ENCODE measurements around the gene PGM2. TPM values are rescaled to one million over a fixed set of nuclear protein-coding genes. Genes with fewer than 3 reads are reported as not detected.

Gene PGM2
- polyA plus RNA-seq, 1 donor from 2014 or later, result 9.3 TPM

DNA sequence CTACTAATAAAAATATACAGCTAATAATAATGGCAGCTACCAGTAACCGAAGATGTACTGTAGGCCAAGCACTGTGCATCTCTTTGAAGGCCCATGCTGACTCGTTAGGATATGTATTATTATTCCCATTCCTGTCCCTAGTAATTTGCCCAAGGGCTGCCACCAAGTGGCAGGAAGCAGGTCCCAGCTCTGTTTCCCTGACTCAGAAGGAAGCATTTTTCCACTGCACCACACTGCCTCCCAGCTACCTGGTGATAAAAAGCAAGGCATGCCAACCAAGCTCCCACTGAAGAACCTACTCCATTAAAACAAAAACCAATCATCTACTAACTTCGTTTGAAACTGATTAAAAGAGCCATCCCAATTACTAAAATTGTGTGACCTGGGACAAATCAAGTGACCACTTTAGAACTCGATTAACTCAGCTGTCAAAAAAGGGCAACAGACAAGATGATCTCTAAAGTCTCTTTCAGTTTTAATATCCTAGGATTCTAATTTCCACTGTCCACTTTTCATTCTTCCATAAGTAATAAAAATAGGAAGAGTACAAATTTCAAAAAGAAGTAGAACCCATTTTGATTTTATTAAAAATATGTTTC lies 24.3 kb upstream of the PGM2 start:
- Histone ChIP-seq H3F3A (ENCODE audit: insufficient read depth, low read length, poor library complexity, severe bottlenecking) (no peaks in the 10 kb centered on the region), H3K4me2 (ENCODE audit: low read length) (no peak overlapping the region), H3K9ac (ENCODE audit: low read length) (no peak overlapping the region), H3K79me2 (replicated peaks; ENCODE audit: insufficient read depth, low read length) (no peaks in the 10 kb centered on the region), H3K9me2 (ENCODE audit: insufficient read depth, low read length) (no peaks in the 10 kb centered on the region), H3K27ac (ENCODE audit: low read length) (no peak overlapping the region), H4K20me1 (ENCODE audit: insufficient read depth) (no peaks in the 10 kb centered on the region), H3K36me3 (ENCODE audit: insufficient read depth, low read length) (no peaks in the 10 kb centered on the region), H3K4me3 (ENCODE audit: low read length) (no peak overlapping the region), H3K27me3 (ENCODE audit: insufficient read depth, low read depth, low read length) (no peaks in the 10 kb centered on the region), H3K9me3 (ENCODE audit: low read length) (no peaks in the 10 kb centered on the region), H2AFZ (ENCODE audit: low read depth, low read length) (no peak overlapping the region)
- TF ChIP-seq CTCF (IDR thresholded peaks at IDR 0.05; ENCODE audit: poor library complexity, severe bottlenecking), result peak; percentile 80
- TF ChIP-seq REST (IDR thresholded peaks at IDR 0.05; ENCODE audit: borderline replicate concordance), result peak; percentile 50
- TF ChIP-seq RAD21 (conservative IDR thresholded peaks at IDR 0.05), result peak; percentile 69
- TF ChIP-seq TAF1 (IDR thresholded peaks at IDR 0.05; ENCODE audit: low read depth), result no peak
- peak; percentile 79 for TF ChIP-seq SMC3 (conservative IDR thresholded peaks at IDR 0.05; ENCODE audit: poor library complexity)

DNA sequence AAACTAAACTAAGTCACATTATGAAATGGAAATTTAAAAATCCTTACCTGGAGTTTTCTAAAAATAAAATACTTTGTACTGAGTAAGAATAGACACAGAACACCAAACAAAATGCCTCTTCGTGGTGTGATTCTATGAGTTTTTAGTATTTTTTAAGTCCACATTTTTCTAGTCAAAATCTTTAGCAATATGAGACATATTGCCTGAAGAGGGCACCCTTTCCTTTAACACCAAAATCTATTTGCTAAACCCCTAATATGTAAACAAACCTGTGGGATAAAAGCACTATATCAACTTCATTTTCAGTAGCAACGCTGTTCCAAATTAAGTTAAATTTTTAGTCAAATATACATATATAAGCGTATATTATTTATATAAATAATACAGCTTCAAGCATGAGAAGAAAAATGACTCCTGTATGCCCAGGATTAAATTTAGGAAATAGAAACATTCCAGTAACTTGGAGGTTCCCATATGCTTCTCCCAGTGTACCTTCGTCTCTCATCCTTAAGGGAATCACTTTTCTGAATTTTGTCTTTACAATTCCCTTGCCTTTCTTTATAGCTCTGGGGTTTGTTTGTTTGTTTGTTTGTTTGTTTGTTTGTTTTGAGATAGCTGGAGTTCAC lies 23.0 kb upstream of the PGM2 start:
- no peak overlapping the region for H3K9ac ChIP-seq (ENCODE audit: low read length)
- no peaks in the 10 kb centered on the region for H3K36me3 ChIP-seq (ENCODE audit: insufficient read depth, low read length)

More for the DNA sequence above, 23.0 kb upstream of the PGM2 start:
- H3K79me2 ChIP-seq (replicated peaks; ENCODE audit: insufficient read depth, low read length), result no peaks in the 10 kb centered on the region
- no peaks in the 10 kb centered on the region for H3K9me3 ChIP-seq (ENCODE audit: low read length)
- no peaks in the 10 kb centered on the region for H3K9me2 ChIP-seq (ENCODE audit: insufficient read depth, low read length)
- no peak overlapping the region for H3K27ac ChIP-seq (ENCODE audit: low read length)
- H3K4me2 ChIP-seq (ENCODE audit: low read length), result no peak overlapping the region
- H3K27me3 ChIP-seq (ENCODE audit: insufficient read depth, low read depth, low read length), result no peaks in the 10 kb centered on the region
- TF ChIP-seq CTCF (IDR thresholded peaks at IDR 0.05; ENCODE audit: poor library complexity, severe bottlenecking) (peak; percentile 60), EP300 (conservative IDR thresholded peaks at IDR 0.05; ENCODE audit: poor library complexity, severe bottlenecking) (no peak), TAF1 (IDR thresholded peaks at IDR 0.05; ENCODE audit: low read depth) (no peak), MXI1 (conservative IDR thresholded peaks at IDR 0.05; ENCODE audit: poor library complexity, severe bottlenecking) (no peak), EZH2 (IDR thresholded peaks at IDR 0.05; ENCODE audit: borderline replicate concordance, insufficient read depth, low read length, poor library complexity, severe bottlenecking) (no peak), SMC3 (conservative IDR thresholded peaks at IDR 0.05; ENCODE audit: poor library complexity) (peak; percentile 58), RAD21 (conservative IDR thresholded peaks at IDR 0.05) (peak; percentile 69)
- no peak overlapping the region for H3K4me3 ChIP-seq (ENCODE audit: low read length)
- H2AFZ ChIP-seq (ENCODE audit: low read depth, low read length), result no peak overlapping the region
- H4K20me1 ChIP-seq (ENCODE audit: insufficient read depth), result no peaks in the 10 kb centered on the region
- H3F3A ChIP-seq (ENCODE audit: insufficient read depth, low read length, poor library complexity, severe bottlenecking), result no peaks in the 10 kb centered on the region
